Dermis microvascular lymphatic vessel endothelial cell (primary cell): Measurements from ENCODE around the gene PEAK3. TPM values are rescaled to one million over a fixed set of nuclear protein-coding genes. Genes with fewer than 3 reads are reported as not detected.

Source experiments
- DNase-seq, 2 donors: peaks; one replicate each; pipeline versions ENCODE4 v3.0.0 to v3.0.0-alpha.2; 2010; ENCODE audit warnings: low read depth in 2 of 2
- total RNA-seq: library from RNA; depleted of rRNA; stranded (reverse); fragments of >200 nt; gene quantifications from 2 replicates; pipeline ENCODE4 v1.2.1, GENCODE V29; 2014

The PEAK3 gene
- total RNA-seq, 1 donor from 2014 or later, result 0.13 TPM

- no peak for DNase-seq
Measured at GRCh38 chr19:2271234-2272103, 10.5 kb downstream of the PEAK3 start.

DNA sequence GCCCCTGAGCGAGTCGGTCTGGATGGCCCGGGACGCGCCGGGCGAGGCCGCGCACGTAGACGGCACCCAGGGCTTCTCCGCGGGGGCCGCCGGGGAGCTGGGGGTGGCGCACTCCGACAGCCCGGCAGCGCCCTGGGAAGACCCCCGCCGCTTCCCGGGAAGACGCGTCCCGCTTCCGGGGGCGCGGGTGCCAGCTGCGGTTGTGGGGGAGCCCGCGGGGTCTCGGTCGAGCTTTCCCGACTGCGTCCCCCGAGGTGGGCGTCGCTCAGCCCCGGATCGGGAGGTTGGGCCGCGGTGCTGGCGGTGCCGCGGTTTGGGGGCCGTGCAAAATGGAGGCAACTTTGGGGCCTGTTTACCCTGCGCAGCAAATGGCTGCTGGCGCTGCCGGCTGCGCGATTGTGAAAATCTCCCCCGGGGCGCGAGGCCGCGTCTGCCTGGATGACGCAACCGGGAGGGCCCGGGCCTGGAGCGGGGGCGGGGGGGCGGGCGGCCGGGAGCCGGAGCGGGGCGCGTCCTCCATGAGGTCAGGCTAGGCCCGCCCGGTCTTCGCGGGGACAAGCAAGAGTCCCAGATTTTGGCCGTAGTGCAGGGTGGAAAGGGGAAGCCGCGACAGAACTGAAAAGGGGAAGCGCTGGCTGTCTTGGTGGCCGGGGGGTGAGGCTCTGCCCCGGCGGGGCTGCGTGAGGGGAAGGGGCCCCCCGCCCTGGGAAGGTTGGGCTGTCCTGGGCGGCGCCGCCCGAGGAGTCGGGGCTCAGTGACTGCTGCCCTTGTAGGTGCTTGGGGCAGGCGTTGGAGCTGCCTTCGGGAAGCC is 11.3 kb downstream of the PEAK3 start:
- DNase-seq, result peak in 1 of 2 donors; percentile 78

DNA sequence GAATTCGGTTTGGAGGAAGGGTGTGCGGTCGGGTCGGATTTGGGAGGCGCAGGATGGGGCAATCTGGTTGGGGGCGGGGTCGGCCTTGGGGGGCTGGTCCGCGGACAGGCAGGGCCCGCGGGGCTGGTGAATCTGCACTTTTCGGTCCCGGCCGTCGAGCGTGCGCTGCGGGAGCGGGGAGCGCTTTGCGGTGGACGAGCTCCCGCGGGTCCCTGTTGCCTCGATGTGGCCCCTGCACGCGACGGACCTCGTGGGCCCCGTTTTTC is 11.9 kb downstream of the PEAK3 start:
- DNase-seq, result no peak

GRCh38 chr19:2269244-2270156 is 12.5 kb downstream of the PEAK3 start:
- peak; percentile 89 to 97 for DNase-seq

DNA sequence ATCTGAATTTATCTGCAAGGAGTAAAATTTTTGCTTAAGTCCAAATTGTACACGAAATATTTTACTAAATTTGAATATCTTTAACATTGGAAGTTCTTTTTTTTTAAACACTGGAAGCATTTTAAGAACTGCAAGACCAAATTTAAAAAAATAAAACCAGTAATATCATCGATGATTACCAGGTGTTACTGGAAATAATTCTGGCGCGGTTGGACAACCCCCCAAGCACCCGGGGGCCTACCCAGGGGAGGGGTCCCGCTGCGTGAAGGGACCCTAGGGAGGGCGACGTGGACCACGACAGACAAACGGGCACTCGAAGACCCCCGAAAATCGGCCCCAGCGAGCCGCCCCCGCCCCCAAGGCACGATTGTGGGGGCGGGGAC is 13.1 kb downstream of the PEAK3 start:
- DNase-seq, result no peak

GRCh38 chr19:2268480-2268830 is 13.5 kb downstream of the PEAK3 start:
- DNase-seq, result no peak

DNA sequence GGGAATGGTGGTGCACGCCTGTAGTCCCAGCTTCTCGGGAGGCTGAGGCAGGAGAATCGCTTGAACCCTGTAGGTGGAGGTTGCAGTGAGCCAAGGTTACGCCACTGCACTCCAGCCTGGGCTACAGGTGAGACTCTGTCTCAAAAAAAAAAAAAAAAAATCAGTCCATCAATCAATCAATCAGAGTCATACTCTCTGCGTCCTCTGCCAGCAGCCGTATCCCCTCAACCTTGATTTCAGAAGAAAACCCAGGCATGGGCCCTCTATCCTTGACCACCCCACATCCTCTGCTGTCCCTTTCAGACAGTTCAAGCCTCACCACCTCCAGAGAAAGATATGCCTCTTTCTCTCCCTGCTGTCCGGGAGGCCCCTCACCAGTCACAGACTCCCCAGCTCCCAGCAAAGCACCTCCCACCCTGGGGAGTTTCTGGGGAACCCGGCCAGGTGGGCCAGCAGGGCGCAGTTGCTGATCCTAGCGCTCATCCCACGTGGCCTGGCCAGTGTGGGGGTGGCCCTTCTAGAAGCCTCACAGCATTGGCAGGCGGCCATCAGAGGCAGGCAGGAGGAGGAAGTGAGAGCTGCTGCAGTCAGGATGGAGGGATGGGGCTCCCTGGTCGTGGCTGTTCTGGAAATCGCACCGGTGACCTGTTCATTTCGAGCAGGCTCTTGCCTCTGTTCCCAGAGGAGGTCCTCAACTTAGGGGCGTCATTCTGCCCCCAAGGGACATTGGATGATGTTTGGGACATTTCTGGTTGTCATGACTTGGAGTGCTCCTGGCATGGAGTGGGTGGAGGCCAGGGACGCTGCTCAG is 15.6 kb downstream of the PEAK3 start:
- DNase-seq, result peak in 1 of 2 donors; percentile 86

- peak in 1 of 2 donors; percentile 60 for DNase-seq
Measured at GRCh38 chr19:2261438-2262172, 20.4 kb downstream of the PEAK3 start.

- peak in 1 of 2 donors; percentile 56 for DNase-seq
Measured at GRCh38 chr19:2260341-2260805, 21.6 kb downstream of the PEAK3 start.

- DNase-seq, result no peak
Measured at GRCh38 chr19:2259336-2259735, 22.6 kb downstream of the PEAK3 start.

DNA sequence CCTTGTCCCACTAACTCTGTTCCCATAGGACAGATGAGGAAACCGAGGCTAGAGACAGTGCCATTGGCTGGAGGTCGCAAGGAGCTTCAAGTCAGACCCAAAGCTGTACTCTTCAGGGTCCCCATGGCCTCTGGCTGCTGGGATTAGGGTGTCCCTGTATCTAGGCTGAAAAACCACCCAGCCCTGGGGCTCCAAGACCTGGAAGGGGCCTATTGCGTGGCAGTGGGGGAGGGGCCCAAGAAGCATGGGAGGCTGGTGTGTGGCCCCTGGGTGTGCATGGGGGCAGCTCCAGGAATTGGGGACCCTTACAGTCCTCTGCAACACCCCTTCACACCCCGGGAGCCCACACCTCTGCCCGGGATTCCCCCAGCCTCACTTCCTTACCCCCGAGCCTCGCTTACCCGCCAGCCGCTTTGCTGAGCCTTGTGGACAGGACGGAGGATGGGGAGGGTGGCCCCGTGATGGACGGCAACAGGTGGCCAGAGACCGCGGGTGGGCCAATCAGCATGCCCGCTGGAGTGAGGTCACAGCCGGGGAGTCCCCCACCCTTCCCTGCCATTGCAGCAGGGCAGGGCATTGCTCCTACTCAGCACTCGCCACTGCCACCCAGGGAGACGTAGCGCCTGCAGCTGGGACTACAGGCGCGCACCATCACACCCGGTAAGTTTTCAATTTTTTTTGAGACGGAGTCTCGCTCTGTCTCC is 25.8 kb downstream of the PEAK3 start, which contains the start of gene JSRP1:
Gene JSRP1, minus strand, starts transcription at position 436 of the 704 bp plus-strand sequence. CDS start 1,103 bp downstream, outside the sequence.
- DNase-seq, result no peak

DNA sequence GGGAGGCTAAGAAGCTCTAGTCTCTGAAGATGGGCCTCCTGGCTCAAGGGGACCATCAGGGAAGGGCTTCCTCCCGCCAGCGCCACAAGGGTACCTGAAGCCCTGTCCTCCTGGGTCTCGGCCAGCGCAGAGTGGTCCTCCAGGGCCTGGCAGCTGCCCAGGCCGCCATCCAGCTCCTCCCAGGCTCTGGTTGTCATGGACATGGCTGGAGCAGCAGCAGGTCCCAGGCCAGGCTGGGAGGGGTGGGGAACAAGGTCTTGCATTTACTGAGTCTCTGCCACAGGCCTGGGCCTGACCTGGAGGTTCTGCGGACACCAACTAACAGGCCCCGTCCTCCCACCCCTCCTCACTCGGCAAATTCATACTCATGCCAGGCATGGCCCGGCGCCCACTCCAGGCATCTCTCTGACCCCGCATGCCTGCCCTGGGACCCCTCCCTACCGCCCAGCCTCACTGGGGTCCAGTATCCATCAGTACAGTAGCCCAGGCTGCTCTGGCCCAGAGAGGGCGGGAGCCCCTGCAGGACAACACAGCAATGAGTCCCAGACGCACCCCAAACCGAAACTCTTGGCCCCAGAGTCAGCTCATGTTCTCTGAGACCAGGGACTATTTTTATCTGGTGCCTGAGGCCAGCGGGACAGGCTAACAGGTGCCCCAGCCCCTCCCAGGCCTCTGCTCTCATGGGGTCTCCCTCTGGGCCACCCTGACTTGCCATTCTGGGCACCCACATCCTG is 26.7 kb downstream of the PEAK3 start:
- DNase-seq, result no peak

- peak in 1 of 2 donors; percentile 46 for DNase-seq
Measured at GRCh38 chr19:2254064-2254872, 27.7 kb downstream of the PEAK3 start.

DNA sequence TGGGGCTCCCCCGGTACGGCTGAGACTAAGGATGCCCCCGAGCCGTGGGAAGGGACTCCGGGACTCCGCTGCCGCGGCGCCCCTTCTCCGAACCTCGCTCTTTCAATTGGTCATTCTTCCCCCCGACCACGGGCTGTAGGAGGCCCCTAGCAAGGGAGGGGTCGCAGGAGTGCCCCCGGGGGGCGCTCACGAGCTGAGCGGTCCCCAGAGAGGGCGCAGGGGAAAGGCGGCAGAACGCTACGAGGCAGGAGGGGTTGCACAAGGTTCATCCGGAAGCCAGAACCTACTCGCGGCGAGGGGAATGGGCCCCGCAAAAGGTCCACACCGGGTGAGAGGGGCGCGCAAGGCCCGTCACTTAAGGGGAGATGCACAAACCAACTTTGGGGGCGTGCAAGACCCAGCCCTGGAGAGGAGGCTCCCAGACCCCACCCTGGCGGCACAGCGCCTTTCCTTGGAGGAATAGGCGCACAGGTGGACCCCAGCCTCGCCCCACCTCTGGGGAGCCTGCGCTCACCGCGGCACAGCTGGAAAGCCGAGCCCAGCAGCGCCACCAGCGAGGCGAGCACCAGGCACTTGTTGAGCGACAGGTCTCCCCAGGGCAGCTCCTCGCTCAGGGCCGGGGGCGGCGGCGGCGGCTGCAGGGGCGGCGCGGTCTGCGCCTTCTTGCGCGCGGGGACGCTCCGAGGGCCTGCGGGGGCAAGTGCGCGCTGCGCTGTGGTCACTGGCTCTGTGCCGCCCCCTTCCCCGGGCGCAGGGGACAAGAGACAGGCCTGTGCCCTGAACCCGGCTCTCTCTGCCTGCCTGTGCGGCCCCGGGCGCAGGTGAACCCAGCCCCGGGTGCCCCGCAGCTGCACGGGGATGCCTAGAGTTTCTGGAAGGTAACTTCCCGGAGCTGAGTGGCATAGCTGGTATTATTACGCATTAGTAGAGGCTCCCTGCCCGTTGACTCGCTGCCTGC is 28.6 kb downstream of the PEAK3 start:
- no peak for DNase-seq

GRCh38 chr19:2252797-2253105 is 29.2 kb downstream of the PEAK3 start:
- no peak for DNase-seq

- no peak for DNase-seq
Measured at GRCh38 chr19:2252055-2252796, 29.7 kb downstream of the PEAK3 start.
